Breast epithelium (tissue), 4 donors: ENCODE data around the gene TNFAIP8L3. TPM values are rescaled to one million over a fixed set of nuclear protein-coding genes. Genes with fewer than 3 reads are reported as not detected.
A peak's percentile ranks its signal among the peaks of the same experiment; 100 is the strongest.

Experiments used
- DNase-seq, 2 donors: peaks; one replicate each; pipeline ENCODE4 v3.0.0-alpha.2; 2019; ENCODE audit warnings: low spot score in 2 of 2
- H3K27ac ChIP-seq, 2 donors: fragments of 200-600 bp; sonication (generic) in 1 of 2; one replicate each; pipeline ENCODE4 v1.5.1; 2016 to 2019; ENCODE audit warnings: mild to moderate bottlenecking in 1 of 2
- H3K27me3 ChIP-seq, 2 donors: fragments of 200-600 bp; sonication (generic) in 1 of 2; one replicate each; pipeline versions ENCODE4 v1.5.1 to v1.6.0; 2017 to 2019; ENCODE audit warnings: control low read depth in 1 of 2, mild to moderate bottlenecking in 1 of 2
- H3K36me3 ChIP-seq: fragments of 200-600 bp; one replicate; pipeline ENCODE4 v1.5.1; 2019
- H3K4me1 ChIP-seq, 2 donors: fragments of 200-600 bp; sonication (generic); one replicate each; pipeline ENCODE4 v1.5.1; 2016 to 2019; ENCODE audit warnings: control low read depth in 1 of 2
- H3K4me3 ChIP-seq, 3 donors: fragments of 200-600 bp; sonication (generic); 1 replicate in 2 of 3; 2 replicates in 1 of 3; pipeline ENCODE4 v1.5.1; 2016 to 2019; ENCODE audit warnings: mild to moderate bottlenecking in 3 of 3, moderate library complexity in 2 of 3
- H3K9me3 ChIP-seq, 2 donors: fragments of 200-600 bp; sonication (generic) in 1 of 2; one replicate each; pipeline ENCODE4 v1.5.1; 2016 to 2019; ENCODE audit warnings: control low read depth in 1 of 2
- CTCF ChIP-seq, 3 donors: fragments of 450-650 bp; IDR thresholded peaks; one replicate each; pipeline ENCODE4 v1.5.1; 2016 to 2017; ENCODE audit warnings: antibody characterized with exemption in 3 of 3, mild to moderate bottlenecking in 3 of 3, moderate library complexity in 3 of 3
- POLR2A ChIP-seq: fragments of 450-650 bp; IDR thresholded peaks from one replicate; pipeline ENCODE4 v1.6.1; 2016; ENCODE audit warnings: antibody characterized with exemption, mild to moderate bottlenecking, moderate library complexity
- POLR2AphosphoS5 ChIP-seq, 3 donors: sonication (generic); formaldehyde crosslinking; IDR thresholded peaks; one replicate each; pipeline ENCODE4 v1.6.1; 2017; ENCODE audit warnings: antibody characterized with exemption in 3 of 3
- intact Hi-C: fragments of 100-400 bp; cut with DNase I; formaldehyde crosslinking; loops from one replicate; pipeline ENCODE4 v1.15.1; 2023; ENCODE audit warnings: low total_unique reads
- total RNA-seq, 3 donors: library from RNA; depleted of rRNA; stranded (reverse); fragments of >200 nt; gene quantifications; one replicate each; pipeline ENCODE4 v1.1.0, GENCODE V29; 2016

Gene TNFAIP8L3
- total RNA-seq, 3 donors from 2014 or later: 2.5 to 4.3 (median 4.0) TPM

GRCh38 chr15:51137024-51137423, 42.3 kb upstream of the TNFAIP8L3 start:
- no peaks in the 10 kb centered on the region for H3K27me3 ChIP-seq
- DNase-seq: no peak
- peaks cover 0 to 6% of the 10 kb centered on the region in 2 donors for H3K9me3 ChIP-seq
- H3K36me3 ChIP-seq: no peaks in the 10 kb centered on the region
- no peak overlapping the region for H3K4me3 ChIP-seq
- intact Hi-C loops: no loop called here
- peaks cover 0 to 5% of the 10 kb centered on the region in 2 donors for H3K4me1 ChIP-seq
- no peak for TF ChIP-seq CTCF (IDR thresholded peaks at IDR 0.05)
- no peak for TF ChIP-seq POLR2AphosphoS5 (IDR thresholded peaks at IDR 0.05)
- no peak for TF ChIP-seq POLR2A
- no peak overlapping the region for H3K27ac ChIP-seq

DNA sequence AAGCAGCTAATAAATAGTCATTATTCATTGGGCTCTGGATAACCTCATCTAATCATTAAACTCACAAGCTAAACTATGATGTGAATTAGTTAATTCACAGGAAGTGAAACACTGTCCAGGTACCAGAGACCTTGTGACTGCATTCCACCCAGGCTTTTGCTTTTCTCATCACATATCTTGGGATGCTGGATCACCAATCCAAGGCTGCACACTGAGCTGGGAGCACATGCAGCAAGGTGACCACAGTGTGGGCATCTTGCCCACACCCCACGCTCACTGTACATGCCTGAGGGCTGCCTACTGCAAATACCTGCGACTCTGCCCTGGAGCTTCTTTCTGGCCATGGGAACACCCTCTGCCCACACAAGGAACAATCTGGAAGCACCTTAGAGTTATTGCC, 40.6 kb upstream of the TNFAIP8L3 start:
- peak in 1 of 2 donors; percentile 35 for DNase-seq
- intact Hi-C loops: no loop called here
- Histone ChIP-seq H3K36me3 (no peaks in the 10 kb centered on the region), H3K9me3 (peaks cover 0 to under 1% of the 10 kb centered on the region in 2 donors), H3K27ac (no peak overlapping the region), H3K4me3 (no peak overlapping the region), H3K27me3 (no peaks in the 10 kb centered on the region), H3K4me1 (peaks cover 0 to 5% of the 10 kb centered on the region in 2 donors)
- TF ChIP-seq POLR2AphosphoS5 (IDR thresholded peaks at IDR 0.05): no peak
- TF ChIP-seq CTCF (IDR thresholded peaks at IDR 0.05): no peak
- no peak for TF ChIP-seq POLR2A

GRCh38 chr15:51134416-51135199, 39.9 kb upstream of the TNFAIP8L3 start:
- DNase-seq: no peak
- Histone ChIP-seq H3K4me3 (no peak overlapping the region), H3K27me3 (no peaks in the 10 kb centered on the region), H3K9me3 (no peaks in the 10 kb centered on the region), H3K4me1 (peaks cover 0 to 5% of the 10 kb centered on the region in 2 donors), H3K27ac (no peak overlapping the region), H3K36me3 (no peaks in the 10 kb centered on the region)
- TF ChIP-seq CTCF (IDR thresholded peaks at IDR 0.05) (no peak), POLR2A (no peak)
- intact Hi-C loops: no loop called here

DNA sequence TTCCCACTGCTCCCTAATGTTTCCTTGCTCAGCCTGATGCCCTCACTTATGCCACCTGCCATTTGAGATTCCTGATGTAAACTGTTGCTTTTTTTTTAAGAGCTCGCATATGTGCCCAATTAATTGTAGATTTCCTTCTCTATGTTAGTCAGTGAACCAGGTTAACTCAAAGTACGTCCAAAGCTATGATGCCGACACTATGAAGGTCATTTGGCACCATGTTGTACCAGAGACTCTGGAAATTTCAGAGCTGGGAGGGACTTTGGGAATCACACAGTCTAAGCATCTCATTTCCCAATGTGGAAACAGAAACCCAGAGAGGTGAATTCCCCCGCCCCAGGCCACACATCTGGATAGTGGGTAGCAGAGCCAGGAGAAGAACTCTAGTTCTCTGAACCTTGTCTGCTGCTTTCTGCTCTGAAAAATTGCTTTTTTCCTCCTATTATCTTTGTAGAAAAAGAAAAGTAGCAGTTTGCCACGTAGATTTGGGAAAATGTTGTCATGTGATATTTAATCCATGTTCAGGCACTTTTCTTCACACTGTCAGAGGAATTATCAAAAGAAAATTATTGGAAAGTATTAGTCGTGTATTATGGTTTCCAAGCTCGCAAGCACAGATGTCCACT, 38.5 kb upstream of the TNFAIP8L3 start:
- DNase-seq: no peak
- Histone ChIP-seq H3K27me3 (no peaks in the 10 kb centered on the region), H3K27ac (peak overlapping the region; percentile 2 to 48), H3K9me3 (no peaks in the 10 kb centered on the region), H3K36me3 (no peaks in the 10 kb centered on the region), H3K4me3 (no peak overlapping the region), H3K4me1 (peaks cover 0 to 5% of the 10 kb centered on the region in 2 donors)
- intact Hi-C loops: no loop called here
- TF ChIP-seq POLR2A (no peak), POLR2AphosphoS5 (IDR thresholded peaks at IDR 0.05) (no peak), CTCF (IDR thresholded peaks at IDR 0.05) (no peak)
